Endodermal cell (in vitro differentiated cells): ENCODE results near the gene KCNMA1. TPM values are rescaled to one million over a fixed set of nuclear protein-coding genes. Genes with fewer than 3 reads are reported as not detected.

Source experiments
- DNase-seq: peaks from one replicate; pipeline ENCODE4 v3.0.0-alpha.2; 2017
- H3K27ac ChIP-seq: 2 replicates; pipeline ENCODE4 v1.5.1; 2013; ENCODE audit warnings: mild to moderate bottlenecking, low read depth, low read length, moderate library complexity
- H3K27me3 ChIP-seq: 2 replicates; pipeline ENCODE4 v1.6.1; 2013; ENCODE audit warnings: mild to moderate bottlenecking, low read length, moderate library complexity; ENCODE audit not compliant: insufficient read depth, control insufficient read depth, poor library complexity, severe bottlenecking
- H3K36me3 ChIP-seq: 2 replicates; pipeline ENCODE4 v1.7.0; 2013; ENCODE audit warnings: mild to moderate bottlenecking, low read length, moderate library complexity; ENCODE audit not compliant: control insufficient read depth, insufficient read depth
- H3K4me1 ChIP-seq: one replicate; pipeline ENCODE4 v1.7.0; 2013; ENCODE audit warnings: low read length; ENCODE audit not compliant: control insufficient read depth, insufficient read depth
- H3K4me3 ChIP-seq: 2 replicates; pipeline ENCODE4 v1.5.1; 2013; ENCODE audit warnings: mild to moderate bottlenecking, low read length, moderate library complexity
- H3K9ac ChIP-seq: 2 replicates; pipeline ENCODE4 v1.6.1; 2013; ENCODE audit warnings: mild to moderate bottlenecking, low read length, moderate library complexity; ENCODE audit not compliant: poor library complexity, severe bottlenecking; ENCODE audit errors: extremely low read depth
- H3K9me3 ChIP-seq: 2 replicates; pipeline ENCODE4 v1.6.1; 2013; ENCODE audit warnings: mild to moderate bottlenecking, low read length, moderate library complexity; ENCODE audit not compliant: control insufficient read depth
- H3K27ac Mint-ChIP-seq: 2 replicates; pipeline ENCODE4 v1.8.0; 2020; ENCODE audit warnings: mixed read lengths
- H3K27me3 Mint-ChIP-seq: 2 replicates; pipeline ENCODE4 v1.8.0; 2021; ENCODE audit warnings: mild to moderate bottlenecking, mixed read lengths; ENCODE audit not compliant: insufficient read depth
- H3K36me3 Mint-ChIP-seq: 2 replicates; pipeline ENCODE4 v1.8.0; 2020; ENCODE audit warnings: low read depth, mixed read lengths
- H3K4me1 Mint-ChIP-seq: 2 replicates; pipeline ENCODE4 v1.8.0; 2020; ENCODE audit warnings: mixed read lengths
- H3K4me3 Mint-ChIP-seq: 2 replicates; pipeline ENCODE4 v1.8.0; 2020; ENCODE audit warnings: mild to moderate bottlenecking, moderate library complexity, mixed read lengths
- H3K9me3 Mint-ChIP-seq: 2 replicates; pipeline ENCODE4 v1.8.0; 2020; ENCODE audit warnings: mild to moderate bottlenecking, mixed read lengths
- WGBS, 2 experiments: methylation state at CpG; one replicate each; pipeline versions ENCODE4 v1.1.5 to v1.1.7; 2013; ENCODE audit warnings: missing lambda C conversion rate in 2 of 2, mixed read lengths in 1 of 2; ENCODE audit not compliant: insufficient coverage in 1 of 2, insufficient read length in 1 of 2; 5-methylcytosine and 5-hydroxymethylcytosine counted together
- total RNA-seq, 2 donors: library from RNA; stranded (reverse); fragmentation: NEBNext Ultra II Directional in 1 of 2; extraction: Animal tissue kit (Norgen Biotek cat#: 25700) in 1 of 2; gene quantifications; 2 replicates in 1 of 2; 3 replicates in 1 of 2; pipeline ENCODE4 v1.2.1, GENCODE V29; 2021
- TF ChIP-seq, protein P1 (sequence below): fragments of 200-600 bp; sonication (generic); conservative IDR thresholded peaks from 2 replicates; pipeline ENCODE4 v1.5.0; 2021; ENCODE audit warnings: antibody characterized with exemption, mild to moderate bottlenecking

KCNMA1 gene
- total RNA-seq, 2 donors from 2014 or later = 0.55 to 1.3 TPM

DNA sequence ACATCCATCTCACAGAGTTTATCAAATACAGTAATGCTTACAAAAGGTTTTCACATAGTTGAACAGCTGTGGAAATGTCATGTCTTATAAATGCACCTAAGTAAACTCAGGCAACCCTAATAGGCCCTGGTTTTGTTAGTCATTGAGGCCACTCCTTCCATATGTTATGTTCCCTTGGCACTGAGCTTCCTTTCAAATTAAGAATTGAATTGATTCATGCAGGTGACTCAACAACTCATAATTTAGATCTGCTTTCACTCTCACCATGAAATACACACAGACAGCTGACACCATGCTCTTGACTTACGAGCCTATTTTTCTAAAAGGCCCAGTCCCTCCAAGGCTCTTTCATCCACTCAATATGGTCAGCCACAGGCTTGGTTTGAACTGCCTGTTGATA is 476.9 kb downstream of the KCNMA1 start:
- 60 to 97% methylated on average over 1 of the region's 1 CpG for WGBS, 2 experiments
- H3K9ac ChIP-seq = no peak overlapping the region

GRCh38 chr10:77159538-77160110 is 478.0 kb downstream of the KCNMA1 start:
- H3K27ac ChIP-seq = no peak overlapping the region
- Mint-ChIP-seq H3K27ac (no peak overlapping the region), H3K9me3 (no peaks in the 10 kb centered on the region), H3K4me1 (peaks cover 7% of the 10 kb centered on the region), H3K27me3 (peaks cover 5% of the 10 kb centered on the region), H3K36me3 (no peaks in the 10 kb centered on the region), H3K4me3 (no peak overlapping the region)
- no peaks in the 10 kb centered on the region for H3K36me3 ChIP-seq
- no peaks in the 10 kb centered on the region for H3K9me3 ChIP-seq
- TF ChIP-seq, protein P1, sequence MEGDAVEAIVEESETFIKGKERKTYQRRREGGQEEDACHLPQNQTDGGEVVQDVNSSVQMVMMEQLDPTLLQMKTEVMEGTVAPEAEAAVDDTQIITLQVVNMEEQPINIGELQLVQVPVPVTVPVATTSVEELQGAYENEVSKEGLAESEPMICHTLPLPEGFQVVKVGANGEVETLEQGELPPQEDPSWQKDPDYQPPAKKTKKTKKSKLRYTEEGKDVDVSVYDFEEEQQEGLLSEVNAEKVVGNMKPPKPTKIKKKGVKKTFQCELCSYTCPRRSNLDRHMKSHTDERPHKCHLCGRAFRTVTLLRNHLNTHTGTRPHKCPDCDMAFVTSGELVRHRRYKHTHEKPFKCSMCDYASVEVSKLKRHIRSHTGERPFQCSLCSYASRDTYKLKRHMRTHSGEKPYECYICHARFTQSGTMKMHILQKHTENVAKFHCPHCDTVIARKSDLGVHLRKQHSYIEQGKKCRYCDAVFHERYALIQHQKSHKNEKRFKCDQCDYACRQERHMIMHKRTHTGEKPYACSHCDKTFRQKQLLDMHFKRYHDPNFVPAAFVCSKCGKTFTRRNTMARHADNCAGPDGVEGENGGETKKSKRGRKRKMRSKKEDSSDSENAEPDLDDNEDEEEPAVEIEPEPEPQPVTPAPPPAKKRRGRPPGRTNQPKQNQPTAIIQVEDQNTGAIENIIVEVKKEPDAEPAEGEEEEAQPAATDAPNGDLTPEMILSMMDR = no peak
- 85% methylated on average over 2 of the region's 2 CpGs; no CpG with 5 or more reads in 1 of the 2 experiments for WGBS, 2 experiments
- DNase-seq = no peak
- H3K9ac ChIP-seq = no peak overlapping the region
- H3K27me3 ChIP-seq = no peaks in the 10 kb centered on the region
- no peak overlapping the region for H3K4me3 ChIP-seq
- H3K4me1 ChIP-seq = peaks cover 4% of the 10 kb centered on the region

More for the DNA sequence above, 476.9 kb downstream of the KCNMA1 start:
- Histone ChIP-seq H3K27me3 (no peaks in the 10 kb centered on the region), H3K36me3 (no peaks in the 10 kb centered on the region), H3K4me1 (peaks cover 4% of the 10 kb centered on the region), H3K9me3 (no peaks in the 10 kb centered on the region), H3K27ac (no peak overlapping the region), H3K4me3 (no peak overlapping the region)
- peaks cover 5% of the 10 kb centered on the region for H3K27me3 Mint-ChIP-seq
- no peak overlapping the region for H3K27ac Mint-ChIP-seq
- no peak for DNase-seq
- no peaks in the 10 kb centered on the region for H3K9me3 Mint-ChIP-seq
- no peak overlapping the region for H3K4me3 Mint-ChIP-seq
- TF ChIP-seq, protein P1 = no peak
- H3K36me3 Mint-ChIP-seq = no peaks in the 10 kb centered on the region
- peaks cover 7% of the 10 kb centered on the region for H3K4me1 Mint-ChIP-seq

DNA sequence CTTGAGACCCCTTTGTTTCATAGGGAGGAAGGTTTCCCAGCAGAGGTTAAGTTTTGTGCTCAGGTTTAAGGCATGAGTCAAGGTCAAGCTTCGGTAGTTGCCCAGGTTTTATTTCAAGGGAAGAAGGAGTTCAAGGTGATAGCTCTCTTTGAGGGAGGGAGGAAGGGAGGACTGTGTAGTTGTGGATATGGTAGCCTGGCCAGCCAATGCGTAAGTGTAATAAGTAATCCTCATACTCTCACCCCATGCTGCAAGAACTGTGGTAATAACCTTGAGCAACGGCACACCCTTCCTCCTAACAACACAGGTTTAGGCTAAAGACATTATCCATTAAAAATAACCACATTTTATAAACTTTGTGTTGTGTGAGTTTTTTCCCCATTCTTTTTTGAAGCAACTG is 478.9 kb downstream of the KCNMA1 start:
- Histone ChIP-seq H3K36me3 (no peaks in the 10 kb centered on the region), H3K27me3 (no peaks in the 10 kb centered on the region), H3K27ac (no peak overlapping the region), H3K9ac (no peak overlapping the region), H3K4me1 (peaks cover 4% of the 10 kb centered on the region), H3K4me3 (no peak overlapping the region), H3K9me3 (no peaks in the 10 kb centered on the region)
- H3K9me3 Mint-ChIP-seq = no peaks in the 10 kb centered on the region
- WGBS, 2 experiments = 86% methylated on average over 3 of the region's 3 CpGs; no CpG with 5 or more reads in 1 of the 2 experiments
- H3K4me3 Mint-ChIP-seq = no peak overlapping the region
- DNase-seq = no peak
- TF ChIP-seq, protein P1 = no peak
- H3K36me3 Mint-ChIP-seq = no peaks in the 10 kb centered on the region
- peaks cover 2% of the 10 kb centered on the region for H3K27me3 Mint-ChIP-seq
- no peak overlapping the region for H3K27ac Mint-ChIP-seq
- H3K4me1 Mint-ChIP-seq = peaks cover 7% of the 10 kb centered on the region
